Fibroblast of lung (primary cell): Measurements from ENCODE around the gene SLC4A5.

Source experiments
- CTCF ChIP-seq, 2 donors: IDR thresholded peaks in 1 of 2; conservative IDR thresholded peaks in 1 of 2; 1 replicate in 1 of 2; 2 replicates in 1 of 2; pipeline ENCODE4 v1.5.1; 2011 to 2012; ENCODE audit warnings: low read length in 2 of 2, control low read depth in 1 of 2, inconsistent platforms in 1 of 2, low read depth in 1 of 2, mild to moderate bottlenecking in 1 of 2
- EZH2 ChIP-seq: IDR thresholded peaks from 2 replicates; pipeline ENCODE4 v1.5.1; 2012; ENCODE audit warnings: low read length, control low read depth, mild to moderate bottlenecking; ENCODE audit errors: missing control alignments

- TF ChIP-seq CTCF (conservative IDR thresholded peaks at IDR 0.05 in 1 of 2, IDR thresholded peaks at IDR 0.05 in 1 of 2; ENCODE audit: low read depth in 1 of 2, low read length in 2 of 2) (no peak), EZH2 (no peak)
These were observed 151.4 kb downstream of the SLC4A5 start for GRCh38 chr2:74191596-74192380.
